Fibroblast of mammary gland (primary cell): ENCODE measurements around the gene MYG1.

Experiments used
- DNase-seq: peaks from one replicate; pipeline ENCODE4 v3.0.0-alpha.2; 2010; ENCODE audit warnings: low read depth
- H3K4me3 ChIP-seq: 2 replicates; pipeline ENCODE4 v1.5.1; 2011; ENCODE audit warnings: low read depth, mild to moderate bottlenecking, low read length, moderate library complexity; ENCODE audit not compliant: control insufficient read depth
- TF ChIP-seq, protein P1 (sequence below): conservative IDR thresholded peaks from 2 replicates; pipeline ENCODE4 v1.5.1; 2011; ENCODE audit warnings: low read depth, low read length, inconsistent platforms; ENCODE audit not compliant: control insufficient read depth, insufficient read depth

The MYG1 gene

DNA sequence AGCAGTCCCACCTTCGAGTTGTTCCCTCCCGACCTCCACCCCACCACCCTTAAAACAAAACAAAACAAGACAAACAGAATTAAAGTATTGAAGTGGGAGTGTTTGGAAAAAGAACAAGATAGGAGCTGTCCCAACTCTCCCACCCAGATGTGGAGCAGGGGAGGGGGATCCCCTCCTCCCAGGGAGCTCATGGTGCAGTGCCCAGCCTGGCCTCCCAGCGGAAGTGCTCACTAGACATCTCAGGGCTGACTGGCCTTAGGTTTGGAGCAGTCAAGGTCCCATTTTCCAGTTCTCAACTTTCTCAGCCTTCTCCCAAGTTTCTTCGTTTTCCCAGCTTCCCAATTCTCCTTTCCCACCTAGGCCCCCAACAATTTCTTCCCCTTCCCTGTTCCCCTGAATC is 33.8 kb downstream of the MYG1 start:
- DNase-seq: no peak
- TF ChIP-seq, protein P1, sequence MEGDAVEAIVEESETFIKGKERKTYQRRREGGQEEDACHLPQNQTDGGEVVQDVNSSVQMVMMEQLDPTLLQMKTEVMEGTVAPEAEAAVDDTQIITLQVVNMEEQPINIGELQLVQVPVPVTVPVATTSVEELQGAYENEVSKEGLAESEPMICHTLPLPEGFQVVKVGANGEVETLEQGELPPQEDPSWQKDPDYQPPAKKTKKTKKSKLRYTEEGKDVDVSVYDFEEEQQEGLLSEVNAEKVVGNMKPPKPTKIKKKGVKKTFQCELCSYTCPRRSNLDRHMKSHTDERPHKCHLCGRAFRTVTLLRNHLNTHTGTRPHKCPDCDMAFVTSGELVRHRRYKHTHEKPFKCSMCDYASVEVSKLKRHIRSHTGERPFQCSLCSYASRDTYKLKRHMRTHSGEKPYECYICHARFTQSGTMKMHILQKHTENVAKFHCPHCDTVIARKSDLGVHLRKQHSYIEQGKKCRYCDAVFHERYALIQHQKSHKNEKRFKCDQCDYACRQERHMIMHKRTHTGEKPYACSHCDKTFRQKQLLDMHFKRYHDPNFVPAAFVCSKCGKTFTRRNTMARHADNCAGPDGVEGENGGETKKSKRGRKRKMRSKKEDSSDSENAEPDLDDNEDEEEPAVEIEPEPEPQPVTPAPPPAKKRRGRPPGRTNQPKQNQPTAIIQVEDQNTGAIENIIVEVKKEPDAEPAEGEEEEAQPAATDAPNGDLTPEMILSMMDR: no peak
- H3K4me3 ChIP-seq: no peak overlapping the region

DNA sequence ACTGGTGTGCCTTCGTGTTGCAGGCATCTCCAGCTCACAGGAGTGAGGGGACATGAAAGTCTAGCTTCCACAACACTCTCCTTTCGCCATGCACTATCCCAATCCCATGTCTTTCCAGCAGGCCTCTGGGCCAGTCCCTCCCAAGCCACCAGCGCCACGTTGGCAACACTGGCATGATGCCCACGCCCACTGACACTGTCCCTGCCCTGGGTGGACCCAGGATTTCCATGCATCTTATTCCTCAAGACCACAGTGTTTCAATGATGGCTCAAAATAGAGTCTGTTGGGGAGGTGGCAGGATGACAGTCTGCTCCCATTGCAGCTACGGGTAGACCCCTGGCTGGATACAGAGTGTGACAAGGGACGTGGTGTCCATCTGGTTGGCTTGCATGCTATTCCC is 34.4 kb downstream of the MYG1 start:
- no peak for DNase-seq
- H3K4me3 ChIP-seq: no peak overlapping the region
- TF ChIP-seq, protein P1: no peak

DNA sequence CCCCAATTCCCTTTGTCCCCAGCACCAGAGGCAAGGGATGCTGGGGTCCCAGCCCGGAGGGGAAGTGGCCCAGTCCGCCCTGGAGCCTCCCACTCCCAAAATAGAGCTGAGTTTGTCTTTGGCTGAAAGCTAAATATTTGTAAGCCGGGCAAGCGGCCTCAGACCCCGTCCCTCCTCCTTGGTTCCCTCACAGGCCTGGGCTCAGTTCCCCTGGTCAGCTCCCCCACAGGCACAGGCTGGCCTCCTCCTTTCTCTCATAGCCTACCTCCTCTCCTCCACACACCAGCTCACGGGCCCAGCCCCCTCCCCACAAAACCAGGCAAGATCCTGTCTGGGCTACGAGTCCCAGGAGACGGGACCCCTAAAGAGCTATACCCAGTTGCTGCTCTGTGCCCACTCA is 35.3 kb downstream of the MYG1 start:
- DNase-seq: no peak
- no peak overlapping the region for H3K4me3 ChIP-seq
- TF ChIP-seq, protein P1: no peak

DNA sequence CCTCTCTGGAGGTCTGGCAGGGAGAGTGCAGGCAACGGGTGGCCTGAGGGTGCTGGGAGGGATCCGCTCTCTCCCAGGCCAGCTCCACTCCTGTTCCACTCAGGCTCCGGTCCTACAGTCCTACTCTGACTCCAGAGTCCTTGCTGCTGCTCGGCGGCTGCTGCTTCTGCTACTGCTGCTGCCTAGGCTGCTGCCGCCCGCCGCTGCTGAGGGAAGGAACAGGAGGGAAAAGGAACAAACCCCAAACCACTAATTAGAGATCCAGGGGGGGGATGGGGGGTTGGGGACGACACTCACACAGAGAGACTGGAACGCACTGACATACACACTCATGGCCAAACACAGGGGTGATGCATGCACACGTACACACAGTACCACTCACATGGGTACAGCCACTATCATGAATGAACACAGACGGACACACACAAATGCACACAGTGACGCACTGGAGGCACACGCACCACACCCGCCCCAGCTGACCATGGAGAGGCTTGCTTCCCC is 36.7 kb downstream of the MYG1 start, which contains the start of gene SP7:
Gene SP7 (minus strand): TSS at position 174 of the 501 bp plus-strand sequence. CDS start 708 bp downstream, outside the sequence.
- no peak within 1 kb of the TSS for H3K4me3 ChIP-seq
- no peak for DNase-seq
- TF ChIP-seq, protein P1: no peak

DNA sequence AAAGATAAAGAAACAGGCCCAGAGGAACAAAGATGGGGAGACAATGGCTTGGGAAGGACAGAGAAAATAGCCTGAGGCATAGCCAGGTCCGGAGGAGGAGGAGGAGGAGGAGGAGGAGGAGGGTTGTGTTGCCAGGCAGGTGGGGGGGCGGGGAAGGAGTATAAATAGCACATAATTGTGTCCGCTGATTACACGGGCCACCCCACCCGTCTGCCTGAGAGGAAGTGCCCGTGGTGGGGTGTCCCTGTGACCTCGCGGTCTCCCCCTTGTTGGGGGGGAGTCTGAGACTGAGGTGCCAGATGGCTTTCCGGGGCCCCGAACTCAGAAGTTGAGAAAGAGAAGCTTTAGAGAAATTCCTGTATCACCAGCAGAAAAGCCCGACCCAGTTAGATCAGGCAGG is 38.5 kb downstream of the MYG1 start:
- H3K4me3 ChIP-seq: no peak overlapping the region
- TF ChIP-seq, protein P1: no peak
- DNase-seq: no peak

DNA sequence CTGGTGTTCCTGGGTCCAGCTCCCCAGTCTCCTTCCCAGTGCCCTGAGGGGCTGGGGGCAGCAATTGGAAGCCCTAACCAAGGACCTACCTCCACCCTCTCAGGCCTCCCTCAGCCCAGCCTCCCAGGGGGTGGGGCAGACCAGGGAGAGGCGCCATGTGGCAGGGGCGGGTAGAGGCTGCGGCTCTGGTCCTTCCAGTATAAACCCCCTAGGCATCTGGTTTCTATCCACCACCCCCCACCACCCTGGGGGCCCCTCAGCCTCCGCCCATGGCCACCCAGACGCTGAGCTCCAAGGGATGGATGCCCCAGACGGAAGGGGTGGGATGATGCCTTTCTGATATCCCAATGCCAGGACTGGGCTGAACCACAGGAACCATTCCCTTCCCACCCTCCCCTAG is 39.4 kb downstream of the MYG1 start:
- no peak for DNase-seq
- no peak overlapping the region for H3K4me3 ChIP-seq
- TF ChIP-seq, protein P1: no peak

DNA sequence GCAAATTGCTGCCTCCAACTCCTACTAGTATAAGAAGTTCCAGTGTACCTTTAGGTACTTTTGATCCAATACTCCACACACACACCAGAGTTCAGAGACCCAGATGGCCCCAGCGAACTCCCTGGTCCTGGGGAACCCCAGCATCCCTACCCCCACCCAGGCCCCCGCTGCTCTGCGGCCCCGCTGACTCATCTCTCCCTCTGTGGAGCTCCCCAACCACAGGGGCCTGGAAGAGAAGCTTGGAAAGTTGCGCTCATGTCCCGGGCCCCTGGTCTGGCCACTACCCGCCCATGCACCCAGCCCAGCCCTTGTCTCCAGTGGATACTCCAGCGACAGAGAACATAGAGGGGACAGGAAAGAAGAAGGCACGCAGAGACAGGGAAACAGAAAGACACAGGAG is 40.9 kb downstream of the MYG1 start:
- H3K4me3 ChIP-seq: no peak overlapping the region
- no peak for DNase-seq
- TF ChIP-seq, protein P1: no peak
